Stimulated activated CD8-positive, alpha-beta memory T cell treated with anti-CD3 and anti-CD28 coated beads, Interleukin-7, amount 100 ng/mL, for 4 hours (primary cell): Measurements from ENCODE around the gene HMCES.

Source experiments
- DNase-seq, 2 donors: peaks; one replicate each; pipeline ENCODE4 v3.0.0-alpha.2; 2020; ENCODE audit warnings: low read depth in 2 of 2

Gene HMCES

GRCh38 chr3:129304146-129304961 lies 25.7 kb downstream of the HMCES start:
- DNase-seq = no peak

GRCh38 chr3:129304962-129305222 lies 26.2 kb downstream of the HMCES start:
- no peak for DNase-seq

- DNase-seq = no peak
Observed at GRCh38 chr3:129305592-129306091, 27.0 kb downstream of the HMCES start.

- no peak for DNase-seq
Observed at GRCh38 chr3:129308636-129309035, 30.0 kb downstream of the HMCES start.

GRCh38 chr3:129310111-129311011 lies 31.7 kb downstream of the HMCES start:
- DNase-seq = no peak

GRCh38 chr3:129311054-129311902 lies 32.6 kb downstream of the HMCES start:
- DNase-seq = no peak

GRCh38 chr3:129312021-129312639 lies 33.5 kb downstream of the HMCES start:
- no peak for DNase-seq

- no peak for DNase-seq
Observed at GRCh38 chr3:129312671-129313414, 34.2 kb downstream of the HMCES start.

- DNase-seq = no peak
Observed at GRCh38 chr3:129313415-129313664, 34.7 kb downstream of the HMCES start.

GRCh38 chr3:129313665-129314385 lies 35.2 kb downstream of the HMCES start:
- no peak for DNase-seq

GRCh38 chr3:129314386-129315222 lies 35.9 kb downstream of the HMCES start:
- peak in 1 of 2 donors; percentile 29 for DNase-seq

GRCh38 chr3:129315223-129315997 lies 36.7 kb downstream of the HMCES start:
- DNase-seq = no peak

GRCh38 chr3:129315998-129316247 lies 37.3 kb downstream of the HMCES start:
- DNase-seq = no peak

- peak; percentile 74 to 79 for DNase-seq
Observed at GRCh38 chr3:129316248-129317013, 37.8 kb downstream of the HMCES start.

- no peak for DNase-seq
Observed at GRCh38 chr3:129317014-129317771, 38.5 kb downstream of the HMCES start.

GRCh38 chr3:129317848-129318247 lies 39.2 kb downstream of the HMCES start:
- no peak for DNase-seq

- no peak for DNase-seq
Observed at GRCh38 chr3:129318921-129319320, 40.3 kb downstream of the HMCES start.
